Dermis microvascular lymphatic vessel endothelial cell (primary cell): ENCODE measurements around the gene HYLS1. TPM values are rescaled to one million over a fixed set of nuclear protein-coding genes. Genes with fewer than 3 reads are reported as not detected.

ENCODE experiments used
- DNase-seq, 2 donors: peaks; one replicate each; pipeline versions ENCODE4 v3.0.0 to v3.0.0-alpha.2; 2010; ENCODE audit warnings: low read depth in 2 of 2
- total RNA-seq: library from RNA; depleted of rRNA; stranded (reverse); fragments of >200 nt; gene quantifications from 2 replicates; pipeline ENCODE4 v1.2.1, GENCODE V29; 2014

The HYLS1 gene
- total RNA-seq, 1 donor from 2014 or later = 5.6 TPM

GRCh38 chr11:125948278-125949051 lies 61.0 kb downstream of the HYLS1 start:
- DNase-seq = no peak

- DNase-seq = no peak
These were observed 62.1 kb downstream of the HYLS1 start for GRCh38 chr11:125949271-125950177.

- DNase-seq = no peak
These were observed 62.7 kb downstream of the HYLS1 start for GRCh38 chr11:125950178-125950490.

Other genes starting within 250 kb of the HYLS1 start
- 0.13 TPM in 1 of 2 replicates, not detected in the other for gene ACRV1, start 206.8 kb upstream of the HYLS1 start, total RNA-seq
- not detected in 2 replicates for gene PATE1, start 141.4 kb upstream of the HYLS1 start, total RNA-seq
- 0.13 TPM in 1 of 2 replicates, not detected in the other for gene PATE2, start 108.8 kb upstream of the HYLS1 start, total RNA-seq
- gene PATE3, start 99.5 kb upstream of the HYLS1 start, total RNA-seq = not detected in 2 replicates
- not detected in 2 replicates for gene PATE4, start 54.4 kb upstream of the HYLS1 start, total RNA-seq
- gene PUS3, start 15.5 kb downstream of the HYLS1 start, total RNA-seq = 7.4 and 7.6 TPM in 2 replicates
- under 0.01 TPM in 1 of 2 replicates, not detected in the other for gene DDX25, start 16.8 kb downstream of the HYLS1 start, total RNA-seq
- gene VSIG10L2, start 58.4 kb downstream of the HYLS1 start, total RNA-seq = not detected in 2 replicates
- gene CDON, start 175.2 kb downstream of the HYLS1 start, total RNA-seq = 1.8 and 4.8 TPM in 2 replicates